Adipocyte (in vitro differentiated cells): Measurements from ENCODE around the gene SUGCT.
"Not testable (repeated sequence)": the region's sequence is repeated elsewhere in the genome, so short reads cannot be mapped to it uniquely, and the experiment has no call there.

Experiments
- DNase-seq: peaks from one replicate; pipeline ENCODE4 v3.0.0-alpha.2; 2015; ENCODE audit warnings: low read depth
- H3K27me3 ChIP-seq: replicated peaks from 2 replicates; pipeline ENCODE4 v1.7.0; 2013; ENCODE audit warnings: mild to moderate bottlenecking, low read length, moderate library complexity; ENCODE audit not compliant: control insufficient read depth, insufficient read depth
- H3K36me3 ChIP-seq: 2 replicates; pipeline ENCODE4 v1.7.0; 2013; ENCODE audit warnings: low read length, mild to moderate bottlenecking, moderate library complexity; ENCODE audit not compliant: control insufficient read depth, insufficient read depth, severe bottlenecking
- H3K4me1 ChIP-seq: 2 replicates; pipeline ENCODE4 v1.7.0; 2013; ENCODE audit warnings: mild to moderate bottlenecking, low read length, moderate library complexity; ENCODE audit not compliant: control insufficient read depth, insufficient read depth
- H3K4me3 ChIP-seq: 2 replicates; pipeline ENCODE4 v1.7.0; 2013; ENCODE audit warnings: mild to moderate bottlenecking, low read length, moderate library complexity
- H3K9ac ChIP-seq: 2 replicates; pipeline ENCODE4 v1.7.0; 2013; ENCODE audit warnings: mild to moderate bottlenecking, low read length, moderate library complexity
- H3K9me3 ChIP-seq: 2 replicates; pipeline ENCODE4 v1.7.0; 2013; ENCODE audit warnings: mild to moderate bottlenecking, low read length, moderate library complexity; ENCODE audit not compliant: control insufficient read depth

The SUGCT gene

DNA sequence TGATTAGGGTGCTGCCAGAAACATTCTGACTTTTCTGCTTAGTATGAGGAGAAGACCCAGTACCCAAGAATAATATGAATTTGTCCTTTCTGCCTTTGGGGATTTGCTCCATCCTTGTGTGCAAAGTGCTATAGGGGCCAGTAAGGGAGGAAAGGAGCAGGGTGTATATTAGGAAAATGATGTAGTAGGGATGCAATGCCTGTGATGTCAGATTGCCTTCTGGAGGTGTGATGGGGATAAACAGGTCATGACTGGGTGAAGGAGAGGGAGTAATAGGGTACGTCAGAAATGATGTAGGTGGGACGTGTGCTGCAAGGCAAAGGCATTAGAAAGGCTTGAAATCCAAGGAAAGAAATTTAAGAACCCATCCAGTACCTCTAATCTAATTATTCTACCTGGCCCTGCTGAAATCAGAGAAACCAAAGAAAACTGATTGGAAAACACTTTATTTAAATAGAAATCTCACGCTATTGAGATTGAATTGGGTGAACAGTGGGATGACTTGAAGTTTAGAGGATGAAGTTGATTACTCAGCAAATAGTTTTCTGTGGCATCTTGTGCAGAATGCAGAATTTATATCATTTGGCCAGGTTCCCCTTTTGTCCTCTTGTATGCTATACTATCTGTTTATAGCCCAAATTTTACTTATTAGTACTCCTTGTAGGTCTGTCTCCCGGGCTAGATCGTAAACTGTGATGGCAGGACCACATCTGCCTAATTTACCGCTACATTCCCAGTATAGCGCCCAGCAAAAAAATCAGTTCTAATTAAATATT lies 503.9 kb downstream of the SUGCT start:
- H3K4me3 ChIP-seq, result no peak overlapping the region
- DNase-seq, result no peak

DNA sequence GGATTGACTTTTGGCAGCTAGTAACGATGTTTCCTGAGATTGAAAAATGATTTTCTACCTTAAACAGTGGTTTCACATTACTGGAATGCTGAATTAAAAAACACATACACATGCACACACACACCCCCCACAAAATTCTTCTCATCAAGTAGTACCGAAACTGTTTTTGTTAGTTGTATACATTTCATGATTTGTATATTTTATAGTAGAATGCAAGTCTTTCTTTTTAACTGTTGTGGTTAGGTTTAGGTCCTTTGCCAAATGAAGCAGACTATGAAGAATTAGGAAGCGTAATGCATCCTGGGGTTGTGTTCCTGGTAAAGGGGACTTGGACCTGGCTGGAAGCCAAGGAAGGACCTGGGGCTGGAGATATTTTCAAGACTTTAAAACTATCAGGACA lies 505.8 kb downstream of the SUGCT start:
- no peaks in the 10 kb centered on the region for H3K27me3 ChIP-seq
- H3K4me3 ChIP-seq, result no peak overlapping the region
- no peaks in the 10 kb centered on the region for H3K36me3 ChIP-seq
- H3K9ac ChIP-seq, result no peak overlapping the region
- no peaks in the 10 kb centered on the region for H3K9me3 ChIP-seq
- H3K4me1 ChIP-seq, result no peaks in the 10 kb centered on the region
- DNase-seq, result no peak

More for the DNA sequence above, 503.9 kb downstream of the SUGCT start:
- Histone ChIP-seq H3K27me3 (no peaks in the 10 kb centered on the region), H3K36me3 (no peaks in the 10 kb centered on the region), H3K9ac (no peak overlapping the region), H3K9me3 (no peaks in the 10 kb centered on the region), H3K4me1 (no peaks in the 10 kb centered on the region)

DNA sequence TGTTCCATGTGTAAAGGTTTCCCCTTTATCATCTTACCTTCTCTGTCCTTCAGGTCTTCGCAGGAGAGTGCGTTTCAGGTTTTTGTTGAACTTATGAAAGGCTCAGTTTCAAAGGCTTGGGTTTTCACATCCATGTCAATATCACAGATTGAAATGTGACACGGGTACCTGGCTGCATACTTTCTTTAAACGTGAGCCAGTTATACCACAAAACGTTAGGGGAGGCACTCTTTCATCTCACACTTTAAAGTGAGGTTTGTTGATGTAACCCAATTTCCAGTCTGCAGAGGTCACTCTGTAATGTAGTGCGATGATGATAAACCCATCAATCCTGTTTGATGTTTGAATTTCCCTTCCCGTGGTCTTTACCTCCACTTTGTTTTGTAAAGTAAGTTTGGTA lies 506.9 kb downstream of the SUGCT start:
- no peak overlapping the region for H3K9ac ChIP-seq
- H3K36me3 ChIP-seq, result no peaks in the 10 kb centered on the region
- no peak for DNase-seq
- H3K4me3 ChIP-seq, result no peak overlapping the region
- H3K27me3 ChIP-seq, result no peaks in the 10 kb centered on the region
- H3K4me1 ChIP-seq, result no peaks in the 10 kb centered on the region
- no peaks in the 10 kb centered on the region for H3K9me3 ChIP-seq

DNA sequence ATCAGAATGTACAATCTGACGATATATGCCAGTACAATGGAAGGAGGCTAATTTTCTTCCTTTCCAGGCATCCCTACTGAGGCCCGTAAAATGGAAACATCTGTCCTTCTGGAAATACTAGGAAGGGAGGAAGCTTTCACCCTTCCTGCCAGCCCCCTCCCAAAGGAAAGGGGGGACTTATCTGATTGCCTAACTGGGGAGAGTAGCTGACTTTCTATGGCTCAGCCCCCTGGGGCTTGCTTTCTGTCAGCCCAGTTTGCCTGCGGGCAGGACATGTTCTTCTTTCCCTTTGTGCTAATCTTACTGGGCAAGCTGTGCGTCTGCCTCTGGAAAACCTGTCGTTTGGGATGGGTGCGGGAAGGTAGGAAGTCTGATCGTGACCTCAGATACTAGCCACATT lies 508.9 kb downstream of the SUGCT start:
- Histone ChIP-seq H3K27me3 (no peaks in the 10 kb centered on the region), H3K9ac (no peak overlapping the region), H3K4me3 (no peak overlapping the region), H3K4me1 (no peaks in the 10 kb centered on the region), H3K36me3 (no peaks in the 10 kb centered on the region), H3K9me3 (no peaks in the 10 kb centered on the region)
- no peak for DNase-seq

DNA sequence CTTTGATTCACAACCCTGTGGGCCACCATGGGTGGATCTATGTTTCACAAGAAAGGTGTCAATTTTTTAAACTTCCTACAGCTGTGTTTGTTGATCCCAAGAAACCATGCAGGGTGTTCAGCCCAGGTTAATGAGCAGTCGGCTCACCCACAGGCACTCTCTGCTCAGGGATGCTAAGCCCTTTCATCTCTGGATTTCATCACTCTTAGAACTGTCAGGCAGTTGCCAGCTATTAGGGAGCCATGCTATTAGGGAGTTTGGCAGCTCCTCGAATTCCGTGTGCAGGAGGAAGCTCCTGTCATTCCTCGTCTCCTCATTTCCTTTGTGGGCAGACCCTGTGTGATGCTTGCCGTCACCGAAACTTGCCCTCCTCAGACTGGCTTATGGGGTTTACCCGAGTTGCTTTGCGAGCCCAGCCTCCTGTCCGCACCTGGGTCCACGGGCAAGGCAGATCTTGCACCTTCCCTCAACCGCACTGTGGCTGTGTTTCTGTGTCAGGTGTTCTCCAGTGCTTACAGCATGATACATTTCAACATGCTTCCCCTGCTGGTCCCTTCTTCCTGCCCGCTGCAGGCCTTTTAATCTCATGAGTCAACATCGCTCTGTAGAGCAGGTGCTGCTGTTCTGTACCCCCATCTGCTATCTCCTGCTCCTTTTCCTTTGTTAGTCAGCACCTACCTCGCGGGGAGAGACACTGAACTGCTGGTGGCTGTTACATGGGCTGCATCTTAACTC lies 509.8 kb downstream of the SUGCT start:
- Histone ChIP-seq H3K9me3 (no peaks in the 10 kb centered on the region), H3K36me3 (no peaks in the 10 kb centered on the region), H3K4me1 (no peaks in the 10 kb centered on the region), H3K9ac (no peak overlapping the region), H3K27me3 (no peaks in the 10 kb centered on the region), H3K4me3 (no peak overlapping the region)
- no peak for DNase-seq

DNA sequence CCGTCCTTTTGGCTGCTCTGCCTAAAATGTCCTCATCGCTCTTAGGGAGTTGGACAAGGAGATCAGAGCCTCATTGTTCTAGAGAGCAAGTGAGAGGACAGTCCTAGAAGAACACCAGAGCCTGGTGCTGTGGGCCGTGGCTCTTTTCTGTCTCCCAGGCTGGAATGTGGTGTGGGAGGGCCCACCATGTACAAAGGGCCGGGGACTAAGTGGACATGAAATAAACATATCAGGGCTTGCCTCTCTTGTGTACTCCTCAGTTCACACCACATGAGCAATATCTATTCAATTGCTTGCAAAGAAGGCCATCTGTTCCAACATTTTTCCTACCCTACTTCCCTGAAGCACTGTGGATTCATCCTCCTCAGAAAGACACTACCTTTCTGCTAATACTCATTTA lies 510.4 kb downstream of the SUGCT start:
- H3K4me1 ChIP-seq, result no peaks in the 10 kb centered on the region
- no peaks in the 10 kb centered on the region for H3K27me3 ChIP-seq
- H3K9ac ChIP-seq, result no peak overlapping the region
- H3K4me3 ChIP-seq, result no peak overlapping the region
- no peak for DNase-seq
- H3K36me3 ChIP-seq, result no peaks in the 10 kb centered on the region
- no peaks in the 10 kb centered on the region for H3K9me3 ChIP-seq

DNA sequence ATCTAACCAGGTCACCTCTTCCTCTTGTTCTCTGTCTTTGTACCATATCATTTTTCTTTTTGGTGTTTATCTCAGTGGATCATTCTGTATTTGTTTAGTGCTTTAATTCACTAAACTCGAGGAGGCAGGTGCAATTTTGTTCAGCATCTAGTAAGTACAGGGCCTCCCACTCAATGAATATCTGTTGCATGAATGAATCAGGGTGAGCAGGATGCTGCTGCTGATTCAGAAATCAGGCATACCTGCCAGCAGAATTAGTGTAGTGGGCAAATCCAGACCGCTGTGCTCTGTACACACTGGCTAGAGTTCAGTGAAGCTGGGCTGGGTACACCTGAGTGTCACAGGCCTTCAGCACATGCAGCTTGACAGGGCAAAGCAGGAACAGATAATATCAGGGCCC lies 511.9 kb downstream of the SUGCT start:
- H3K27me3 ChIP-seq, result no peaks in the 10 kb centered on the region
- DNase-seq, result no peak
- H3K4me1 ChIP-seq, result no peaks in the 10 kb centered on the region
- H3K36me3 ChIP-seq, result no peaks in the 10 kb centered on the region
- H3K9ac ChIP-seq, result no peak overlapping the region
- no peaks in the 10 kb centered on the region for H3K9me3 ChIP-seq
- H3K4me3 ChIP-seq, result no peak overlapping the region

DNA sequence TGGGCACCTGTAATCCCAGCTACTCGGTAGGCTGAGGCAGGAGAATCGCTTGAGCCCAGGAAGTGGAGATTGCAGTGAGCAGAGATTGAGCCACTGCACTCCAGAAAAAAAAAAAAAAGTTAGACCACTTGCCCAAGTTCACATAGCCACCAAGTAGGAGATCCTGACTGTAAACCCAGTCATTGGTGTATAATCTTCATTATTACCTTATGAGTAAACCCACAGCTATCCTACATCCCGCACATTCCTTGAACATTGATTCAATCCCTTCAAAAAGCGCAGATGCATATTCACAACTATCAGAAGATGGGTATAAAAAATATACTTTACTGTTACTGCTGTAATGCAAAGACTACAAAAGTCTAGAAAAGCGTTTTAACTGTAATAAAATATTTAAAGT lies 512.9 kb downstream of the SUGCT start:
- H3K9ac ChIP-seq, result no peak overlapping the region
- no peak for DNase-seq
- H3K4me3 ChIP-seq, result no peak overlapping the region
- no peaks in the 10 kb centered on the region for H3K4me1 ChIP-seq
- H3K9me3 ChIP-seq, result no peaks in the 10 kb centered on the region
- H3K27me3 ChIP-seq, result no peaks in the 10 kb centered on the region
- H3K36me3 ChIP-seq, result no peaks in the 10 kb centered on the region

DNA sequence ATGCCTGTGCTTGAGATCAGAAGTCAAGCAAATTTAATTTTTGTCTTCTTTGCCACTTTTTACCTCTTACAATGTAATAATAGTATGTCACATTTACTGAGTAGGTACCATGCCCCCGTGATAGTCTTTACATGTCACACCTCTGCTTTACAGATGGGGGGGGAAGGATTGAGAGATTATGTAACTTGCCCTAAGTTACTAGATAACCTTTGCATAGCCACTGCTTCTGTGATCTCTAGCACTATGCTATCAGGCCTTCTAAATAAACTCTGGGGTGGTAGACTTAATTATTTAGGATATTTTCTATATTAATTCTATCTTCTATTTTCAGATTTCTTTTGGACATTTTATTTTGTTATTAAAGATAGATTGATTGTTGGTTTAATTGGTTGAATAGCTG lies 514.4 kb downstream of the SUGCT start:
- Histone ChIP-seq H3K36me3 (no peaks in the 10 kb centered on the region), H3K4me3 (no peak overlapping the region), H3K9me3 (no peaks in the 10 kb centered on the region), H3K27me3 (no peaks in the 10 kb centered on the region), H3K4me1 (no peaks in the 10 kb centered on the region), H3K9ac (no peak overlapping the region)
- DNase-seq, result no peak

DNA sequence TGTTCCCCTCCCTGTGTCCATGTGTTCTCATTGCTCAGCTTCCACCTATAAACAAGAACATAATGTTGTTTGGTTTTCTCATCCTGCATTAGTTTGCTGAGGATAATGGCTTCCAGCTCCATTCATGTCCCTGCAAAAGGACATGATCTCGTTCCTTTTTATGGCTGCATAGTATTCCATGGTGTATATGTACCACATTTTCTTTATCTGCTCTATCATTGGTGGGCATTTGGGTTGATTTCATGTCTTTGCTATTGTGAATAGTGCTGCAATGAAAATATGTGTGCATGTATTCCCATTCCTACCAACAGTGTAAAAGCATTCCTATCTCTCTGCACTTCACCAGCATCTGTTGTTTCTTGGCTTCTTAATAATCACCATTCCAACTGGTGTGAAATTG lies 516.1 kb downstream of the SUGCT start:
- not testable (repeated sequence) for H3K36me3 ChIP-seq, H3K9me3 ChIP-seq, H3K27me3 ChIP-seq, DNase-seq, H3K4me1 ChIP-seq, H3K9ac ChIP-seq, H3K4me3 ChIP-seq

DNA sequence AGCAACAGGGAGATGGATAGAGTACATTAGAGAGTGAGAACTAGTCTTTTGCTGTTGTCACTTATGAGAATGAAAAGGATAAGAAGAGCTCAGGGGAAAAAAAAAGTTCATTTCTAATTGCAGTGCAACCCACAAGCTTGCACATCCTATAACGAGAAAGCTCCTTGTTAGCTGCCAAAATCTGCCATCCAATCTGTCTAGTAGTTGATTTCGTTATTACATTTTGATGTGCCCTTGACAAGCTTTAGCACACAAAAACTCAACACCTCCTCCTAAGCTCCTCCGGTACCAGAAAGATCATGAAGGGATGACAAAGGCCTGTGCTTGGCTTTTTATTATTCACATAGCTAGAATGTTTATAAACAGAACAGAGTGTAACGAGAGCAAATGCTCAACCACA lies 519.4 kb downstream of the SUGCT start:
- Histone ChIP-seq H3K4me3 (no peak overlapping the region), H3K9me3 (no peaks in the 10 kb centered on the region), H3K27me3 (no peaks in the 10 kb centered on the region), H3K36me3 (no peaks in the 10 kb centered on the region), H3K4me1 (peaks cover 15% of the 10 kb centered on the region), H3K9ac (no peak overlapping the region)
- DNase-seq, result no peak
